ENCODE data around the gene MLLT3. TPM values are rescaled to one million over a fixed set of nuclear protein-coding genes. Genes with fewer than 3 reads are reported as not detected.

The MLLT3 gene
- total RNA-seq, 1 experiment from 2014 or later, result 7.0 TPM

GRCh38 chr9:20598367-20598766 lies 23.9 kb downstream of the MLLT3 start (continued):
- no peak for TF ChIP-seq NR3C1 (CRISPR knock-in tag; conservative IDR thresholded peaks at IDR 0.05; ENCODE audit: low read depth)
- TF ChIP-seq, protein P1, sequence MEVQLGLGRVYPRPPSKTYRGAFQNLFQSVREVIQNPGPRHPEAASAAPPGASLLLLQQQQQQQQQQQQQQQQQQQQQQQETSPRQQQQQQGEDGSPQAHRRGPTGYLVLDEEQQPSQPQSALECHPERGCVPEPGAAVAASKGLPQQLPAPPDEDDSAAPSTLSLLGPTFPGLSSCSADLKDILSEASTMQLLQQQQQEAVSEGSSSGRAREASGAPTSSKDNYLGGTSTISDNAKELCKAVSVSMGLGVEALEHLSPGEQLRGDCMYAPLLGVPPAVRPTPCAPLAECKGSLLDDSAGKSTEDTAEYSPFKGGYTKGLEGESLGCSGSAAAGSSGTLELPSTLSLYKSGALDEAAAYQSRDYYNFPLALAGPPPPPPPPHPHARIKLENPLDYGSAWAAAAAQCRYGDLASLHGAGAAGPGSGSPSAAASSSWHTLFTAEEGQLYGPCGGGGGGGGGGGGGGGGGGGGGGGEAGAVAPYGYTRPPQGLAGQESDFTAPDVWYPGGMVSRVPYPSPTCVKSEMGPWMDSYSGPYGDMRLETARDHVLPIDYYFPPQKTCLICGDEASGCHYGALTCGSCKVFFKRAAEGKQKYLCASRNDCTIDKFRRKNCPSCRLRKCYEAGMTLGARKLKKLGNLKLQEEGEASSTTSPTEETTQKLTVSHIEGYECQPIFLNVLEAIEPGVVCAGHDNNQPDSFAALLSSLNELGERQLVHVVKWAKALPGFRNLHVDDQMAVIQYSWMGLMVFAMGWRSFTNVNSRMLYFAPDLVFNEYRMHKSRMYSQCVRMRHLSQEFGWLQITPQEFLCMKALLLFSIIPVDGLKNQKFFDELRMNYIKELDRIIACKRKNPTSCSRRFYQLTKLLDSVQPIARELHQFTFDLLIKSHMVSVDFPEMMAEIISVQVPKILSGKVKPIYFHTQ (CRISPR knock-in tag; IDR thresholded peaks at IDR 0.05), result no peak
- TF ChIP-seq, protein P2, sequence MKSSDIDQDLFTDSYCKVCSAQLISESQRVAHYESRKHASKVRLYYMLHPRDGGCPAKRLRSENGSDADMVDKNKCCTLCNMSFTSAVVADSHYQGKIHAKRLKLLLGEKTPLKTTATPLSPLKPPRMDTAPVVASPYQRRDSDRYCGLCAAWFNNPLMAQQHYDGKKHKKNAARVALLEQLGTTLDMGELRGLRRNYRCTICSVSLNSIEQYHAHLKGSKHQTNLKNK (CRISPR knock-in tag; IDR thresholded peaks at IDR 0.05), result no peak
- no peak for TF ChIP-seq GRHL2 (CRISPR knock-in tag; IDR thresholded peaks at IDR 0.05; ENCODE audit: insufficient replicate concordance, severe bottlenecking)
- TF ChIP-seq, protein P3, sequence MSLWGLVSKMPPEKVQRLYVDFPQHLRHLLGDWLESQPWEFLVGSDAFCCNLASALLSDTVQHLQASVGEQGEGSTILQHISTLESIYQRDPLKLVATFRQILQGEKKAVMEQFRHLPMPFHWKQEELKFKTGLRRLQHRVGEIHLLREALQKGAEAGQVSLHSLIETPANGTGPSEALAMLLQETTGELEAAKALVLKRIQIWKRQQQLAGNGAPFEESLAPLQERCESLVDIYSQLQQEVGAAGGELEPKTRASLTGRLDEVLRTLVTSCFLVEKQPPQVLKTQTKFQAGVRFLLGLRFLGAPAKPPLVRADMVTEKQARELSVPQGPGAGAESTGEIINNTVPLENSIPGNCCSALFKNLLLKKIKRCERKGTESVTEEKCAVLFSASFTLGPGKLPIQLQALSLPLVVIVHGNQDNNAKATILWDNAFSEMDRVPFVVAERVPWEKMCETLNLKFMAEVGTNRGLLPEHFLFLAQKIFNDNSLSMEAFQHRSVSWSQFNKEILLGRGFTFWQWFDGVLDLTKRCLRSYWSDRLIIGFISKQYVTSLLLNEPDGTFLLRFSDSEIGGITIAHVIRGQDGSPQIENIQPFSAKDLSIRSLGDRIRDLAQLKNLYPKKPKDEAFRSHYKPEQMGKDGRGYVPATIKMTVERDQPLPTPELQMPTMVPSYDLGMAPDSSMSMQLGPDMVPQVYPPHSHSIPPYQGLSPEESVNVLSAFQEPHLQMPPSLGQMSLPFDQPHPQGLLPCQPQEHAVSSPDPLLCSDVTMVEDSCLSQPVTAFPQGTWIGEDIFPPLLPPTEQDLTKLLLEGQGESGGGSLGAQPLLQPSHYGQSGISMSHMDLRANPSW (CRISPR knock-in tag; conservative IDR thresholded peaks at IDR 0.05; ENCODE audit: low read depth), result no peak
- TF ChIP-seq ZBTB43 (CRISPR knock-in tag; IDR thresholded peaks at IDR 0.05), result no peak
- TF ChIP-seq ZNF219 (CRISPR knock-in tag; IDR thresholded peaks at IDR 0.05; ENCODE audit: borderline replicate concordance), result no peak

- CTCF ChIA-PET, result no interaction called here
- H3K27me3 Mint-ChIP-seq (ENCODE audit: low read depth), result no peaks in the 10 kb centered on the region
- POLR2A ChIA-PET, result interaction anchor here (0.6 kb wide), 1 partner anchor 599 kb away, joined by 3 read pairs; no protein-coding TSS in a partner anchor
- no peak overlapping the region for H3K4me3 Mint-ChIP-seq
- TF ChIP-seq MYBL2 (CRISPR knock-in tag; IDR thresholded peaks at IDR 0.05), result no peak
- TF ChIP-seq, protein P4, sequence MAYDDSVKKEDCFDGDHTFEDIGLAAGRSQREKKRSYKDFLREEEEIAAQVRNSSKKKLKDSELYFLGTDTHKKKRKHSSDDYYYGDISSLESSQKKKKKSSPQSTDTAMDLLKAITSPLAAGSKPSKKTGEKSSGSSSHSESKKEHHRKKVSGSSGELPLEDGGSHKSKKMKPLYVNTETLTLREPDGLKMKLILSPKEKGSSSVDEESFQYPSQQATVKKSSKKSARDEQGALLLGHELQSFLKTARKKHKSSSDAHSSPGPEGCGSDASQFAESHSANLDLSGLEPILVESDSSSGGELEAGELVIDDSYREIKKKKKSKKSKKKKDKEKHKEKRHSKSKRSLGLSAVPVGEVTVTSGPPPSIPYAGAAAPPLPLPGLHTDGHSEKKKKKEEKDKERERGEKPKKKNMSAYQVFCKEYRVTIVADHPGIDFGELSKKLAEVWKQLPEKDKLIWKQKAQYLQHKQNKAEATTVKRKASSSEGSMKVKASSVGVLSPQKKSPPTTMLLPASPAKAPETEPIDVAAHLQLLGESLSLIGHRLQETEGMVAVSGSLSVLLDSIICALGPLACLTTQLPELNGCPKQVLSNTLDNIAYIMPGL (CRISPR knock-in tag; IDR thresholded peaks at IDR 0.05), result no peak
- TF ChIP-seq ZNF671 (CRISPR knock-in tag; IDR thresholded peaks at IDR 0.05), result no peak
- no peak for TF ChIP-seq HMGA2 (CRISPR knock-in tag; IDR thresholded peaks at IDR 0.05)
- TF ChIP-seq PRRX2 (CRISPR knock-in tag; IDR thresholded peaks at IDR 0.05), result no peak
- TF ChIP-seq NR1H2 (CRISPR knock-in tag; IDR thresholded peaks at IDR 0.05), result no peak
- no peak for TF ChIP-seq GRHL2 (CRISPR knock-in tag; IDR thresholded peaks at IDR 0.05; ENCODE audit: insufficient replicate concordance, severe bottlenecking)
- no peak for TF ChIP-seq ZBTB21 (CRISPR knock-in tag; IDR thresholded peaks at IDR 0.05; ENCODE audit: borderline replicate concordance)
- TF ChIP-seq, protein P5, sequence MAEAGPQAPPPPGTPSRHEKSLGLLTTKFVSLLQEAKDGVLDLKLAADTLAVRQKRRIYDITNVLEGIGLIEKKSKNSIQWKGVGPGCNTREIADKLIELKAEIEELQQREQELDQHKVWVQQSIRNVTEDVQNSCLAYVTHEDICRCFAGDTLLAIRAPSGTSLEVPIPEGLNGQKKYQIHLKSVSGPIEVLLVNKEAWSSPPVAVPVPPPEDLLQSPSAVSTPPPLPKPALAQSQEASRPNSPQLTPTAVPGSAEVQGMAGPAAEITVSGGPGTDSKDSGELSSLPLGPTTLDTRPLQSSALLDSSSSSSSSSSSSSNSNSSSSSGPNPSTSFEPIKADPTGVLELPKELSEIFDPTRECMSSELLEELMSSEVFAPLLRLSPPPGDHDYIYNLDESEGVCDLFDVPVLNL (CRISPR knock-in tag; IDR thresholded peaks at IDR 0.05; ENCODE audit: borderline replicate concordance, low read depth), result no peak
- TF ChIP-seq MXD4 (CRISPR knock-in tag; IDR thresholded peaks at IDR 0.05; ENCODE audit: borderline replicate concordance), result no peak
- TF ChIP-seq ATF3 (CRISPR knock-in tag; conservative IDR thresholded peaks at IDR 0.05), result no peak
- no peak for ATAC-seq
- no peaks in the 10 kb centered on the region for H3K9me3 Mint-ChIP-seq
- H3K27ac Mint-ChIP-seq, result no peak overlapping the region
- peaks cover 18% of the 10 kb centered on the region for H3K4me1 Mint-ChIP-seq
- no peaks in the 10 kb centered on the region for H3K36me3 Mint-ChIP-seq
- no peak for DNase-seq (ENCODE audit: low spot score)
Observed at GRCh38 chr9:20597862-20598261, 24.4 kb downstream of the MLLT3 start.
